GM18858 (cell line): ENCODE data around the gene KIAA1671.

Source experiments
- ATAC-seq: cut with Tn5 transposase; IDR thresholded peaks from one replicate; pipeline ENCODE4 v1.9.1; 2021; ENCODE audit not compliant: unreplicated experiment

Gene KIAA1671

DNA sequence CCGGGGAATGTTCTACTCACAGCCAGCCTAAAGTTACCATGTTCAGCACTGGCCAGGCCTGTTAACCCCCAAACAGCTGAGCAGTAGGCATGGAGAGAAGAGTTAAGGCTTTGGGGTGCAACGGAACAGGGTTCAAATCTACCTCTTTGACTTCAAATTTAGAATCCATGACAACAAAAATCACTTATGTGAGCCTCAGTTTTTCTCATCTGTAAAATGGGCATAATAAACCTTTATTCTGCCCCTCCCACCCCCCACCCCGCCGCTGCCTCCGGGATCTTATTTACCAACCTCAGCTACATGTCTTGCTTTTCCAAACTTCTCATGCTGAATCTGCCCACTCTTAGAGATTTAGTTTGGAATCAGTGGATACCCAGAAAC is 134.4 kb downstream of the KIAA1671 start:
- no peak for ATAC-seq

DNA sequence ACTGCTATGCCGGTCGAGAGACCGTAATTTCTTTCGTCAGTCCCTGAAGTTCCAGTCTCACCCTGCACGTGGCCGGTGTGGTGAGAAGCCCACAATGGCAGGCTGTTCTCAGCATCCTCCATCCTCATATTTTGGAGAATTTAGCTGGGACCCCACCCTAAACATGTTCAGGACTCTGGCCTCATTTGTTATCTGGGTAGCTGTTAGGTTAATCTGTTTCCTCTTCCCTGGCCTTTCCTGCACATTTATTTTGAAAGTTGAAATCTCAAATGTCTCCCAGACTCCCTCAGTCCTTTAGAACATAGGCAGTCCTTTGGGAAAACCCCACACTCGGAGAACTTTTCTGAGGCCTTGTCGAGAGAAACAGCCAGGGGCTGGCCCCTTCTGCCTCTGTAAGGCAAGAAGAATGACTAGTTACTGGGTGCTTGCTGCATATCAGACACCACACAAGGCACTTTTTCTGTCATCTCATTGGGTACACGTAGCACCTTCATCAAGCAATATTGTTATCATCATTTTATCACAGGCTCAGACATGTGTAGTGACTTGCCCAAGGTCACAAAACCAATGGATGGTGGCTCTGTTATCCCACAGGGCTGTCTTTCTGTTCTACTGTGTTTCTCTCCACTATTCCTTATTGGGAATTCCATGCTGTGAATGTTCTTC is 137.8 kb downstream of the KIAA1671 start:
- no peak for ATAC-seq

DNA sequence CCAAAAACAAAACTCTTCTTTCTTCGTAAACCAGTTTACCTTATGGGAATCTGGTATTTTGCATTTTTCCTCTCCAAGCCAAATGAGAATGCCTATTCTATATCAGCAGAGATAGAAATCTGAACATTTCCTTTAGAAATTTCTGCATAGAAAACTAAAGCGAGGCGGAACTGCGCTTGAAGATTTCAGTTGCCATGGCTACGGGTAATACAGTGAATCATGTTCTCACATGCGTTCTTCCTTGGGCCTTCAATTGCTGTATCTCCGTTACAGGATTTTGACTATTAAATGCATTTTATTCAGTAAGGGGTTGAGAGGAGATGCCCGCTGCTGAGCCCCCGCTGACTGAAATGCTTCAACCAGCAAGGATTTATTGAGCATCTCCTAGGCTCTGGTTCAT is 138.9 kb downstream of the KIAA1671 start:
- ATAC-seq, result no peak

DNA sequence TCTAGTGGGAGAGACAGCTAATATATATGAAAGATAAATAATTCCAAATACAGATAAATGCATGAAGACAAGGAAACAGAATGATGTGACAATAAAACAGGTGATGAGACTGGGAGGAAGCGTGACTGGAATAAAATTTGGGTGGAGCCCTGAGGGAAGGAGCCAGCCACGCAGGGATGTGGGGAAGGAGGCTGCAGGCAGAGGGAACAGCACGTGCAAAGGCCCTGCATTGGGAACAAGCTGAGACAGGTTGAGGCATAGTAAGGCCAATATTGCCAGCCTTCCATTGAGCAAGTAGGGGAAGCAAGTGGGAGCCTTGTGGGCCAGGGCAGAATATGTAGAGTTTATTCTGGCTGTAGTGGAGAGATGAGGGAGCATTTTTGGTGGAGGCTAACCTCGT is 139.6 kb downstream of the KIAA1671 start:
- no peak for ATAC-seq

DNA sequence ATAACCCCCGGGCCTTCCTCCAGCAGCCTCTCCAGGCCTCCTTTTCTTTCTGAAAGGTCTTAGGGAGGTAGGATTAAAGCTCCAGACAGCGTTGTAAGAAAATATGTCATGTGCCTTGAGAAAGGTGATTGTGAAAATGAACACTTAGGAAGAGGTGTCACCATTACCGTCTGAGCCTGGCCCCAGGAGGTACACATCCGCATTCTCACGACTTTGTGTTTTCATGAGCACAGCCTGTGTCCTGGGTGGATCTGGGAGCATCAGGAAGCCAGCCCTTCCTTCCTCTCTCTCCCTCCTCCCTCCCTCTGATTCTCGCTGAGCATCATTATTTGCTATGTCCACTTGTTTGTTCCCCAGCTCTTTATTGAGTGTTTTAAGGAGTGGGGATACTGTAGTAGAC is 142.1 kb downstream of the KIAA1671 start:
- no peak for ATAC-seq

DNA sequence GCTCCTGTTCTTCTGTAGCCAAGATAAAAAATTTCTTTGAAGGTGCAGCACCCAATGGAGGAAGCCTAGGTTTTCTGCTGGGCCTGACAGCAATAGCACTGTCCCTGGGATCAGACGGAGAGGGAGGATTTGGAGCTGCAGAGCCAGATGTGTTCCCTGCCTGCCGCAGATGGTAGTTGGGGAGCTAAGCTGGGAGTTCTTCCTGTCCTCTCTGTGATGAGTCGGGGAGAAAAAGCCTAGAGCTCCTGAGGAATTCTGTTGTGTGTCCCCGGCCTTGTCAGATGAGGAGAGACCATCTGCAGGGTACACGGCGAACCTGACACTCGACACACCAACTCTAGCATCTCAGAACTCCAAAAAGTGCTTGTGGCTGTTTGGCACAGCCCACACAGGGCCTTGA is 143.4 kb downstream of the KIAA1671 start:
- no peak for ATAC-seq

DNA sequence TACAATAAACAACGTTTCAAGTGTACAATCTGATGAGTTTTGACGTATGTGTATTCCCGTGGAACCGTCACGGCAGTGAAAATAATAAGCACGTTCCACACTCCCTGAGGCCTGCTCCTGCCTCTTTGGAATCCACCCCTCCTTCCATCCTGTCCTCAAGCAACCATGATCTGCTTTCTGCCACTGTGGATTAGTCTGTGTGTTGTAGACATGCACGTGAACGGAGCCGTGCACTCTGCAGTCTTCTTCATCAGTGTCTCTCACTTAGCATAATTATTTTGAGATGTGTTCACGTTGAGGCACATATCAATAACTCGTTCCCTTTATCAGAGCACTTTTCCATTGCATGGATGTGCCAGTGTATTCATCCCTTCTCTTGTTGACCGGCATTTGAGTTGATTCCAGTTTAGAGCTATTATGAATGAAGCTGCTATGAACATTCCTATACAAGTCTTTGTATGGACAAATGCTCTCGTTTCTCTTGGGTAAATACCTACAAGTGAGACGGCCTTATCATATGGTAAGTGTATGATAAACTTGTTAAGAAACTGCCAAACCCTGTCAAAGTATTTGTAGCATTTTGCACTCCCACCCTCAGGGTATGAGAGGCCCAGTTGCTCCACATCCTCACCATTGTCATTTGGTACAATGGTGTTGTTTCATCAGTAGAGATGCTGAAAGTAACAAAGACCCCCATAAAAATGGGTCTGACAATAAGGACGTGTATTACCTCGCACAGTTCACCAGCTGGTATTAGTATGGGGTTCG is 144.3 kb downstream of the KIAA1671 start:
- no peak for ATAC-seq

DNA sequence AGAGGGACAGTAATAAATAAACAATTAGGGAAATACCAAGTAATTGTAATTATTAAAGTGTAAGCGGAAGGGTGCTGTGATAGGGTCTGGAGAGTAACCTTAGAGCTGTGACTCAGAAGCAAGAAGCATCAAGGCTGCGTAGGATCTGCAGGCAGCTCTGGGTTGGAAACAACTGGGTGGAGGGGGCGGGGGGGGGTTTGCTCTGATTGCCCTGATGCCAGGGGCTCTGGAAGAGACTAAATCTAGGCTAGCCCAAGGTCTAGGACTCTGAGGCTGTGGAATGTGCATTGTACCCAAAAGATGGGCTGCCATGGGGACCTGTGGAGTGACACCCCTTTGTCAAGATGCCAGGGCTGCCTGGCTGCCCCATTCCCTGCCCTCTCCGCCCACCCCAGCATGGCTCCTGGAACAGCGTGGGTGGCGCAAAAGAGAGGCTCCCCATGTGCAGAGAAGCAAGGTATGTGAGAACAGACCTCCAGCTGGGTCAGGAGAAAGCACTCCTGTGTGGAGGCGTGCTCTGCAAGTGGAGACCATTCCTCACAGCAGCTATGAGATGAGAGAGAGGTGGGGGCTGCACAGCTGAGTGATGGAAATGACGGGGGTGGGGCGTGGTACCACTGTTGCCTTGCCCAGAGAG is 146.0 kb downstream of the KIAA1671 start:
- no peak for ATAC-seq

DNA sequence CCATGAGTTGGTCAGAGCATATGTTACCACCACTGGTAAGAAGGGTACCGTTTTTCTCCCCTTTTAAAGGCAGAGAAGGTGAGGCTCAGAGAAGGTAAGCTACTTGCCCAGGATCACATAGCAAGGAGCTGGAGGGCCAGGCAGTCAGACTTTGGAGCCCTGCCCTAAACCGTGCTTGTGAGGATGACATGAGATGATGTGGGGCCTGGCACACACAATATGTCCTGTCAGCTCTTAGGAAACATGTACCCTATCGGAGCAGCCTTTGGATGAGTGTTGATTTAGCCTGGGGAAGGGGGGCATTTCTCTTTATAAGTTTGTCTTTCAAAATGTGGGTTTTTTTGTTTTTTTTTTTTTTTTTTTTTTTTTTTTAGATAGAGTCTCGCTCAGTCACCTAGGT is 146.7 kb downstream of the KIAA1671 start:
- ATAC-seq, result no peak

DNA sequence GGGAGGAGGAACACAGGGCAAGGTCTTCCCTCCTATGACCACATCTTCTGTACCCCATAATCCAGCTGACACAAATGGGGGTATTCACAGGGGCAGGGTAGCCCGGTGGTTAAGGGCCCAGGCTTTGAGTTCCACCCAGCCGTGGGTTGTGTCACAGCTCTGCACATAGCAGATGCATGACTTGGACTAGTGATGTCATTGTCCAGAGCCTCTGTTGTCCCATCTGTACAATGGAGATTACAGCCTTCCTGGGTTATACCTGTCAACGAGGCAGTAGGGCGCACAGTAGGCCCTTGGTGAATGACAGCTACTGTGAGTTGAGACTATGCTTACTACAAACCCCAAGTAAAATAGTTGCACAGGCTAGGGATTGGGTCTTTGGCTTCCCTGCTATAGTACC is 147.9 kb downstream of the KIAA1671 start:
- no peak for ATAC-seq

DNA sequence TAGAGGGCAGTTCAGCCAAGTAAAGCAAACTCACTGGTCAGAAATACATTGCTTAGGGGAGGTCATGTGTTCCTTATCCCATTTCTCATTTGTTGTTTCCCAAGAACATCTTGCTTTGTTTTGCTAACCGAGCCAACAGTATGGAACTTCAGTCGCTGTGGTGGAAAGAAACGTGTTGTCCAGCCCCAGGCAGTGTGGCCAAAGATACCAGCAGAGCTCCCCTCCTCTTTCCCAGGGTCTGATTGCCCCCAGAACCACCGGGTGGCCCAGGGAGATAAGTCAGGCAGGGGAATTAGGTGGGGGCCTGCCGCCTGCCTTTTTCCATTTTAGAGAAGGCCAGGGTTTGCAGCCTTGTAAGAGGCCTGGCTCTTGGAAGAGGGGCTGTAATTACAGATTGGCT is 148.4 kb downstream of the KIAA1671 start:
- no peak for ATAC-seq

DNA sequence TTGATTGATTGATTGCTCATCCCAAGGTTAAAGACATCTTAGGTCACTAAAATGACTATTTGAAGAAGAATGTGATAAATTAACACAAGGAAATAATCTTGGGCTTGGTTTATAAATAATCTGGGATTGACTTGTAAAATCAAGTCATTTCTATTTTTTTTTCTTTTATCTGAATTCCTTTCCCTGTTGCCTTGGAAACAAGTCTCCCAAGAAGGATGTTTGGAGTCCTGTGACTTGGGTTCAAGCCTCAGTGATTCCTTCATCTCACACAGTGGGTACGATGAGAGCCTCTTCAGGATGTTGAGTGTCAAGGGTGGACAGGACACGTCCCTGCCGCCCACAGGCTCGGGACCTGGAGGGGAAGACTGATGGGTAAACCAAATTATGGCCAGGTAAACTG is 149.0 kb downstream of the KIAA1671 start:
- no peak for ATAC-seq

DNA sequence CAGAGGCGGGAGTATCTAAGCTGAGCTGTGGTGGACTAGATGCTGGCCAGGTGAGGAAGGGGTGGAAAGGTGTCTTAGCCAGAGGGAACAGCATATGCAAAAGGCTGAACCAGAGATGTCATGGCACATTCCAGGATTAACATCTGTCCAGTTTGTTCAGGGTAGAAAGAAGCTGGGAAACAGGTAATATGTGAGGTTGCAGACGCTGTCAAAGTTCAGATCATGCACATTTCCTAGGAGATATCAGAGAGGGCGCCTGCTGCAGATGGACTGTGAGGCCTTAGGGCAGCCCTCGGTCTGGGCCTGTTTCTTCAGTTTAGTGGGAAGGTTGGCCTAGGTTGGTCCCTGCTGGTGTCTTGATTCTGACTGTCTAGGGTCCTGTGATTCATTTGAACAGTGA is 149.5 kb downstream of the KIAA1671 start:
- no peak for ATAC-seq

DNA sequence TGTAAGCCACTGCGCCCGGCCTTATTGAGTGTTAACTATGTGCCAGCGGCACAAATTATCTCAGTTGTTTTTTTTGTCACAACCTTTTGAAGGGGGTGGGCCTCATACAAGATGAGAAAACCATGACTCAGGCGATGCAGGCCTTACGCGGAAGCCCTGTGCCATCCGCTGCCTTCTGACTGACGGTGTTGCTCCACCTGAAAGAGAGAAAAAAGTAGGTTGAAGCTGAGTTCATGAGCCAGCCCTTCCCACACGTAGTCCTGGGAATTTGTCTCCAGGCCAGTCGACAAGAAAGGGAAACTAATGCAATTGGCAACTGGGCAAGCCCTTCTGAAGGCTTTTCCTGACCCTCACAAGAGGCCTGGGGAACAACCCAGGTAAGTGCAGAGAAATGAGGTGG is 150.2 kb downstream of the KIAA1671 start:
- ATAC-seq, result no peak

DNA sequence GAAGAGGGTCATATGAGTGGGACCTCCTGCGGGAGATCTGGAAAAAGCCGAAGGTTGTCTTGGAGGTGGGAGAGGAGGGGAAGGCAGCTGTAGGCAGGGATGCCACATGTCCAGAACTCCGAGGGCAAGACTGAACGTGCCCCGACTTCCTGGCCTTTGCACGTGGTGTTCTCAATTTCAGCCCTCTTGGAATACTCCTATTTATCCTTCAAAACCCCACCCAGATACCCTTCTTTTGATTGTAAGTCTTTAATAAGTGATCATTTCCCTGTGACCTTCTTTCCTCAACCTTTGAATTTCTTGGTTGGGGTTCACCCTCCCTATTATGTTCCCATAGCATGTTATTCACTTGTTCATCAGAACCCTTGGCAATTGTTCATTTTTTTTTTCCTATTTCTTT is 151.9 kb downstream of the KIAA1671 start:
- ATAC-seq, result no peak

DNA sequence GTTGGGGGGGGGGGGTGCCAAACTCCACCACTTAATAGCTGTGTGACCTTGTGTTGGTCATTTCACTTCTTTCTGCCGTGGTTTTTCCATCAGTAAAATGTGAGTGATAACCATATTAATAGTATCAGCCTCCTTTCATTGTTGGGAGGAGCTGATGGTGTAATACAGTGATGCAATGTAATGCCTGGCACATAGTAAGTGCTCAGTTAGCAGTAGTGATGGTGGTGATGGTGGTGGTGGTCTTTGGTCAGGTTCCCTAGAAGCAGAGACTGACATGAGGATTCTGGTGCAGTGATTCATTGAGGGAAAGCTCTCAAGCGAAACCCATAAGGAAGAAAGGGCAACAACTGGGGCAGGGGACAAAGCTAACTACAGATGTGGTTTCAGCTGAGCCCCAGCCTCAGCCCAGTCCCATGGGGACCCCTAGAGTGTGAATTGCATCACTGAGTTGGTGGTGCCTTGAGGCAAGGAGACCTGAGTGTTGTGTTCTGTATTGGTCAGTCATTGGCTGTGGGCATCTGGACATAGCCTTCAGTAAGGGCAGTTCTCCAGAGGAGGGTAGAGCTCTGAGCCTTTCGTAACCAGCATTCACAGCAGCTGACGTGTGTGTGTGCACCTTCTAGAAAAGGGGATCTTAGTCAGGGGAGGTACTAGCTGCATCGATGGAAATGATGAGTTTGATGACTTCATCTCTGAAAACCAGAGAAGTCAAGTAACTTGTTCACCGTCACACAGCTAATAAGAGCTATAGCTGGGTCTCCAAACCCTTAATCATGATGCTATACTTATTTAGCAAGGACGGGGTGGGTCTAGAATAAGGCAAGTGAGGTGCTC is 153.5 kb downstream of the KIAA1671 start:
- no peak for ATAC-seq

DNA sequence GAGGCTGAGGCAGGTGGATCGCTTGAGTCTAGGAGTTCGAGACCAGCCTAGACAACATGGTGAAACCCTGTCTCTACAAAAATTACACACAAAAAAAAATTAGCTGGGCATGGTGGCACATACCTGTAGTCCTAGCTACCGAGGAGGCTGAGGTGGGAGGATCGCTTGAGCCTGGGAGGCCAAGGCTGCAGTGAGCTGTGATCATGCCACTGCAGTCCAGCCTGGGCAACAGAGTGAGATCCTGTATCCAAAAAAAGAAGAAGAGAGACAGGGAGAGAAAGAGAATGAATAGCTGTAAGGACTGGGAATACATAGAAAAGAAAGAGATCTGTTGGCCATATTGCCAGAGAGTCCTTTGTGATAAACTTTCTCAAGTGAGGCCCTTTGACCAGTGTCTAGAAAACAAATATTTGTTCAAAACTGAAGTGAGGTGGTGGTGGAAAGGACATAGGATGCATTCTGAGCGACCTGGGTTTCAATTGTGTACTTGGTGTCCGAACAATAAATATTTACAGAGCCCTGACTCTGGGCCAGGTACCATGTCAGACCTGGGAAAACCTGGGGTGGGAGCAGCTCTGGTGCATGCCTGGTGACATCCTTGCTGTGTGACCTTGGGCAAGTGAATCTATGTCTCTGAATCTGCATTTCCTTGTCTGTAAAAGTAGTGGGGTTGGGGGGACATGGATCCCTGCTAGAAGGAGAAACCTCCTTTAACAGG is 157.5 kb downstream of the KIAA1671 start:
- ATAC-seq, result no peak

DNA sequence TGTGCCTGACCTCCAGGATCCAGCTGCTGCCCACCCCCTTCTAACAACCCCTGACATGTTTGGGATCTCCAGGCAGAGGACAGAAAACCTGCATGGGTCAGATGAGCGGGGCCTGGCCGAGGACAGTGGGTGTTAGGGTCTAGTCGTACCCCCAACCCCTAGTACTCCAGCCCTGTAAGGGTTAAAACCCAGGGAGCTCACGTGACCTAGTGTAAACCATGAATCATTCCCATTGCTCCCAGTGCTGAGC is 158.0 kb downstream of the KIAA1671 start:
- no peak for ATAC-seq

DNA sequence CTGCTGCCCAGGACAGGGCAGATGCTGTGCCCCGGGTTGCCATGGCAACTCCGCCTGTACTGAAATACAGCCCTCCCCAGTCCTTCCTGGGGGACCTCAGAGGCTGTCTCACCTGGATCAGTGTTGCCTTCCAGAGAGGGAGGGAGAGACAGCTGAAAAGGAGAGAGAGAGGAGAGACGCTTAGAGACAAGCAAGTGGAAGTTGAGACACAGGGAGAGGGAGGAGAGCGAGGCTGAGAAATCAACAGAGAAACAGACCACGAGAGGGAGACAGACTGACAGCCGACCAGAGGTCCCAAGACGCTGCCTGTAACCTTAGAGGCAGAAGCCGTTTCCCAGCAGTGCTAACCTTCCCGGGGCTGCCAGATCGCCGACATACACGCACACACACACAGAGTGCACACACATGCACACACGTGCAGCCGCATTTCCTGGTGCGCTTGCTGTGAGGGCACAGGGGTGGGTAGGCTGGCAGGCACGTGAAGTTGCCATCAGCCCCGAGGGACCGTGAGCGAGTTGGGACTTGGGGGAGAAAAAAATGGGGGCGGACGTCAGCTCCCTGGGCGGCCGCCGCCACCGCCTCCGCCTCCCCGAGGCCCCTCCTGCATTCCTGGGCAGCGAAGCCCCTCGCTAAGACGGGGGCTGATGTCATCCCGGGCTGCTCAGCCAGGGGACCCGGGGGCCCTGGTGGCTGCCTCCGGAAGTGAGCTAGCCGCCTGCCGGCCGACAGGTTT is 158.5 kb downstream of the KIAA1671 start:
- no peak for ATAC-seq
